Left lobe of liver (tissue), 2 donors: ENCODE results near the gene CST8. TPM values are rescaled to one million over a fixed set of nuclear protein-coding genes. Genes with fewer than 3 reads are reported as not detected.
A peak's percentile ranks its signal among the peaks of the same experiment; 100 is the strongest.
"Not testable (repeated sequence)": the region's sequence is repeated elsewhere in the genome, so short reads cannot be mapped to it uniquely, and the experiment has no call there.

ENCODE experiments used
- ATAC-seq: fragments of 200-7000 bp; cut with Tn5 transposase; one replicate; pipeline ENCODE4 v1.9.1; 2020; ENCODE audit warnings: mild to moderate bottlenecking, moderate library complexity
- DNase-seq: peaks from one replicate; pipeline ENCODE4 v3.0.0-alpha.2; 2020; ENCODE audit warnings: low spot score
- total RNA-seq: library from RNA; stranded (reverse); gene quantifications from one replicate; pipeline ENCODE4 v1.2.1, GENCODE V29; 2021
- donor health status: DM: no; HTN: no; CAD: no; lungs with moderate emphysema.
- donor health status: DM: no; HTN: yes; CAD: no.

The CST8 gene
- not detected for total RNA-seq

GRCh38 chr20:23490817-23491216 lies at the start of gene CST8:
TSS of gene CST8 (plus strand) at chr20:23491117. CDS start at chr20:23491668, 551 bp downstream.
- no peak for DNase-seq
- no peak for ATAC-seq

- DNase-seq (peak; percentile 58), ATAC-seq (peak; percentile 91)
These were observed 49.0 kb upstream of the CST8 start for GRCh38 chr20:23441850-23442313.

GRCh38 chr20:23442436-23442835 lies 48.5 kb upstream of the CST8 start:
- DNase-seq (no peak), ATAC-seq (no peak)

GRCh38 chr20:23444859-23445258 lies 46.1 kb upstream of the CST8 start:
- ATAC-seq = no peak
- no peak for DNase-seq

- DNase-seq (no peak), ATAC-seq (no peak)
These were observed 45.2 kb upstream of the CST8 start for GRCh38 chr20:23445596-23446217.

GRCh38 chr20:23446505-23446904 lies 44.4 kb upstream of the CST8 start:
- DNase-seq (no peak), ATAC-seq (peak; percentile 71)

- DNase-seq = no peak
- no peak for ATAC-seq
These were observed 42.8 kb upstream of the CST8 start for GRCh38 chr20:23448167-23448566.

- no peak for DNase-seq
- ATAC-seq = no peak
These were observed 41.5 kb upstream of the CST8 start for GRCh38 chr20:23449421-23449820.

GRCh38 chr20:23450877-23451276 lies 40.0 kb upstream of the CST8 start:
- DNase-seq (no peak), ATAC-seq (no peak)

- ATAC-seq (no peak), DNase-seq (no peak)
These were observed 38.9 kb upstream of the CST8 start for GRCh38 chr20:23451956-23452487.

GRCh38 chr20:23452776-23453175 lies 38.1 kb upstream of the CST8 start, which contains the start of gene CST11:
TSS of gene CST11 (minus strand) at chr20:23452876. CDS start at chr20:23452811, 65 bp downstream.
- DNase-seq (no peak), ATAC-seq (no peak)

- ATAC-seq (no peak), DNase-seq (no peak)
These were observed 37.1 kb upstream of the CST8 start for GRCh38 chr20:23453549-23454543.

GRCh38 chr20:23454816-23455215 lies 36.1 kb upstream of the CST8 start:
- ATAC-seq = no peak
- DNase-seq = no peak

- ATAC-seq = no peak
- no peak for DNase-seq
These were observed 35.3 kb upstream of the CST8 start for GRCh38 chr20:23455639-23456038.

- no peak for DNase-seq
- ATAC-seq = no peak
These were observed 34.5 kb upstream of the CST8 start for GRCh38 chr20:23456409-23456808.

- DNase-seq (no peak), ATAC-seq (no peak)
These were observed 34.0 kb upstream of the CST8 start for GRCh38 chr20:23456873-23457272.

GRCh38 chr20:23459461-23460150 lies 31.3 kb upstream of the CST8 start:
- DNase-seq (no peak), ATAC-seq (no peak)

GRCh38 chr20:23461180-23461579 lies 29.7 kb upstream of the CST8 start:
- no peak for ATAC-seq
- no peak for DNase-seq

- ATAC-seq = not testable (repeated sequence)
These were observed 24.0 kb upstream of the CST8 start for GRCh38 chr20:23466961-23467360.

GRCh38 chr20:23472306-23472705 lies 18.6 kb upstream of the CST8 start:
- not testable (repeated sequence) for DNase-seq

More at GRCh38 chr20:23466961-23467360, 24.0 kb upstream of the CST8 start:
- not testable (repeated sequence) for DNase-seq

GRCh38 chr20:23473293-23473692 lies 17.6 kb upstream of the CST8 start:
- not testable (repeated sequence) for DNase-seq, ATAC-seq

More at GRCh38 chr20:23472306-23472705, 18.6 kb upstream of the CST8 start:
- ATAC-seq = not testable (repeated sequence)
